ENCODE results near the gene SLC12A8. TPM values are rescaled to one million over a fixed set of nuclear protein-coding genes. Genes with fewer than 3 reads are reported as not detected.

Gene SLC12A8
- total and polyA plus RNA-seq, 2 of the 13 experiments (the other 11 are each of a cell fraction or from before 2014, with no cell fraction given), result 0.44 to 0.71 TPM

DNA sequence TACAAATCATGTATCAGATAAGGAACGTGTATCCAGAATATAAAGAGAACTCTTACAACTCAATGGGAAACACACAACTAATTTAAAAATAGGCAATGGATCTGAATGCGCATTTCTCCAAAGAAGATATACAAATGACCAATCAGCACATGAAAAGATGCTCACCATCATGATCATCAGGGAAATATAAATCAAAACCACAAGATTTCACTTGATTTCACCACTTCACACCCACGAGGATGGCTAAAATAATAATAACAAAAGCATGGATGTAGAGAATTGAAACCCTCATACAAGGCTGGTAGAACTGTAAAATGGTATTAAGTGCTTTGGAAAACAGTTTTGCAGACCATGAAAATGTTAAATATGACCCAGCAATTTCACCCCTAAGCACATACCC is 26.7 kb upstream of the SLC12A8 start (continued):
- TF ChIP-seq ZSCAN20 (CRISPR knock-in tag; IDR thresholded peaks at IDR 0.05; ENCODE audit: borderline replicate concordance), result no peak
- TF ChIP-seq, protein P1, sequence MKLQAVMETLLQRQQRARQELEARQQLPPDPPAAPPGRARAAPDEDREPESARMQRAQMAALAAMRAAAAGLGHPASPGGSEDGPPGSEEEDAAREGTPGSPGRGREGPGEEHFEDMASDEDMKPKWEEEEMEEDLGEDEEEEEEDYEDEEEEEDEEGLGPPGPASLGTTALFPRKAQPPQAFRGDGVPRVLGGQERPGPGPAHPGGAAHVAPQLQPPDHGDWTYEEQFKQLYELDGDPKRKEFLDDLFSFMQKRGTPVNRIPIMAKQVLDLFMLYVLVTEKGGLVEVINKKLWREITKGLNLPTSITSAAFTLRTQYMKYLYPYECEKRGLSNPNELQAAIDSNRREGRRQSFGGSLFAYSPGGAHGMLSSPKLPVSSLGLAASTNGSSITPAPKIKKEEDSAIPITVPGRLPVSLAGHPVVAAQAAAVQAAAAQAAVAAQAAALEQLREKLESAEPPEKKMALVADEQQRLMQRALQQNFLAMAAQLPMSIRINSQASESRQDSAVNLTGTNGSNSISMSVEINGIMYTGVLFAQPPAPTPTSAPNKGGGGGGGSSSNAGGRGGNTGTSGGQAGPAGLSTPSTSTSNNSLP (IDR thresholded peaks at IDR 0.05; ENCODE audit: low read depth, low read length), result no peak
- no peak for TF ChIP-seq ZFP91 (CRISPR knock-in tag; IDR thresholded peaks at IDR 0.05; ENCODE audit: borderline replicate concordance)
- TF ChIP-seq ZNF558 (CRISPR knock-in tag; IDR thresholded peaks at IDR 0.05; ENCODE audit: borderline replicate concordance), result no peak
- no peak for TF ChIP-seq ZNF124 (CRISPR knock-in tag; IDR thresholded peaks at IDR 0.05)
- TF ChIP-seq RCOR2 (CRISPR knock-in tag; IDR thresholded peaks at IDR 0.05), result no peak
- no peak for TF ChIP-seq SATB2 (CRISPR knock-in tag; IDR thresholded peaks at IDR 0.05)
- no peak for TF ChIP-seq ZFP36 (IDR thresholded peaks at IDR 0.05; ENCODE audit: borderline replicate concordance, low read depth, low read length, partially characterized antibody)
- TF ChIP-seq NFIC (IDR thresholded peaks at IDR 0.05; ENCODE audit: low read length), result no peak

DNA sequence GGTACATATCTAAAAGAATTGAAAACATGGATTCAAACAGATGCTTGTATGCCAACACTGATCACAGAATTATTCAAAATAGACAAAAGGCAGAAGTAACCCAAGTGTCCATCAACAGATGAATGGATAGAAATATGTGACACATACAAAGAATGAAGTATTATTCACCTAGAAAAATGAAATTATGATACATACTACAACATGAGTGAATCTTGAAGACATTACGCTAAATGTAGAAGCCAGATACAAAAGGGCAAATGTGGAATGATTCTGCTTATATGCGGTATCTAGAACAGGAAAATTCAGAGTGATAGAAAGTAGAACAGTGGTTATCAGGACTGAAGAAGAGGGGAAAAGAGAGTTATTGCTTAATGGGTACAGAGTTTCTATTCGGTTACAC is 26.2 kb upstream of the SLC12A8 start:
- intact Hi-C loops (cut with micrococcal nuclease; ENCODE audit: unreplicated experiment) (no loop called here), in situ Hi-C loops (cut with HindIII; ENCODE audit: extremely low pct_ligation_motif_present, low pct_unique_long_range_greater_than_20kb) (no loop called here)
- Histone ChIP-seq H4K20me1 (ENCODE audit: insufficient read depth, low read length) (no peaks in the 10 kb centered on the region), H3K27ac (ENCODE audit: extremely low read length, insufficient read depth, low read length) (no peak overlapping the region), H3K4me3 (replicated peaks in 1 of 3; ENCODE audit: insufficient read depth in 1 of 3, low read depth in 2 of 3, low read length in 3 of 3) (no peak overlapping the region), H3K27me3 (ENCODE audit: control insufficient read depth in 1 of 2, insufficient read depth in 2 of 2, low read length in 2 of 2) (no peaks in the 10 kb centered on the region; a peak in 1 of 5 replicates), H2AFZ (ENCODE audit: low read length) (no peak overlapping the region), H3K4me2 (ENCODE audit: low read depth, low read length) (no peak overlapping the region), H3K9me3 (ENCODE audit: low read length) (no peaks in the 10 kb centered on the region), H3K36me3 (replicated peaks in 1 of 2; ENCODE audit: control insufficient read depth in 1 of 2, insufficient read depth in 2 of 2, low read length in 2 of 2) (peaks cover 0 to 9% of the 10 kb centered on the region in 2 experiments; a peak in 1 of 5 replicates), H3K9ac (ENCODE audit: insufficient read depth, low read depth, low read length) (no peak overlapping the region), H3K4me1 (ENCODE audit: insufficient read depth, low read length) (peaks cover 9% of the 10 kb centered on the region), H3K79me2 (ENCODE audit: insufficient read depth, low read length) (no peaks in the 10 kb centered on the region)
- ChIA-PET CTCF (ENCODE audit: low intra/inter-chr PET ratio, low total read pairs) (no interaction called here), POLR2A (no interaction called here)
- WGBS (ENCODE audit: low lambda C conversion rate), result 95% methylated on average over 3 of the region's 3 CpGs
- no peak for DNase-seq (ENCODE audit: low spot score)
- no peak for TF ChIP-seq GATAD1 (CRISPR knock-in tag; IDR thresholded peaks at IDR 0.05)
- TF ChIP-seq KMT2A (CRISPR knock-in tag; IDR thresholded peaks at IDR 0.05), result no peak
- no peak for TF ChIP-seq MATR3 (CRISPR knock-in tag; IDR thresholded peaks at IDR 0.05)
- no peak for ATAC-seq
- no peak for FAIRE-seq
- no TSS peak for BruUV-seq (replicated peaks)

Data from HepG2 (cell line).